HCT116 (cell line): ENCODE results near the gene HBE1.

Source experiments
- CBX3 ChIP-seq: IDR thresholded peaks from 2 replicates; pipeline ENCODE4 v1.6.1; 2012; ENCODE audit warnings: low read depth
- CEBPB ChIP-seq: IDR thresholded peaks from 2 replicates; pipeline ENCODE4 v1.6.1; 2012; ENCODE audit warnings: low read depth
- CTCF ChIP-seq, 3 experiments: fragments of 200-600 bp in 1 of 3; sonication (generic) in 1 of 3; IDR thresholded peaks in 2 of 3; conservative IDR thresholded peaks in 1 of 3; 2 replicates each; pipeline ENCODE4 v1.5.1; 2012 to 2017; ENCODE audit warnings: low read depth in 2 of 3, low read length in 2 of 3, antibody characterized with exemption in 1 of 3, borderline replicate concordance in 1 of 3, control low read depth in 1 of 3, mild to moderate bottlenecking in 1 of 3, mixed read lengths in 1 of 3, mixed run types in 1 of 3, moderate library complexity in 1 of 3; ENCODE audit not compliant: insufficient read depth in 1 of 3
- EZH2 ChIP-seq: fragments of 200-600 bp; sonication (generic); IDR thresholded peaks from 2 replicates; pipeline ENCODE4 v1.6.1; 2017; ENCODE audit warnings: antibody characterized with exemption, mixed run types
- EZH2phosphoT487 ChIP-seq: fragments of 200-600 bp; IDR thresholded peaks from 2 replicates; pipeline ENCODE4 v1.6.1; 2018; ENCODE audit warnings: antibody characterized with exemption, borderline replicate concordance
- JUND ChIP-seq: IDR thresholded peaks from 2 replicates; pipeline ENCODE4 v1.6.1; 2012
- MAX ChIP-seq: IDR thresholded peaks from 2 replicates; pipeline ENCODE4 v1.6.1; 2012
- POLR2A ChIP-seq: IDR thresholded peaks from 2 replicates; pipeline ENCODE4 v1.7.0; 2011; ENCODE audit warnings: borderline replicate concordance; ENCODE audit not compliant: insufficient read depth, insufficient read length; ENCODE audit errors: extremely low read depth
- POLR2AphosphoS5 ChIP-seq: IDR thresholded peaks from 2 replicates; pipeline ENCODE4 v1.6.1; 2011; ENCODE audit warnings: mild to moderate bottlenecking, low read depth, low read length, moderate library complexity
- REST ChIP-seq: IDR thresholded peaks from 2 replicates; pipeline ENCODE4 v1.6.1; 2012; ENCODE audit warnings: low read depth
- SP1 ChIP-seq: IDR thresholded peaks from 2 replicates; pipeline ENCODE4 v1.6.1; 2012; ENCODE audit warnings: low read depth
- TCF7L2 ChIP-seq: IDR thresholded peaks from 2 replicates; pipeline ENCODE4 v1.7.0; 2011; ENCODE audit warnings: borderline replicate concordance, inconsistent platforms; ENCODE audit not compliant: insufficient read depth, insufficient read length; ENCODE audit errors: extremely low read depth

- TF ChIP-seq POLR2A (no peak), CTCF (IDR thresholded peaks at IDR 0.05 in 2 of 3, conservative IDR thresholded peaks at IDR 0.05 in 1 of 3; ENCODE audit: borderline replicate concordance in 1 of 3, insufficient read depth in 1 of 3, low read depth in 2 of 3, low read length in 2 of 3) (no peak), JUND (no peak), MAX (no peak), EZH2 (no peak), POLR2AphosphoS5 (no peak), CEBPB (no peak), SP1 (no peak), CBX3 (no peak), TCF7L2 (no peak), EZH2phosphoT487 (no peak), REST (no peak)
Measured at GRCh38 chr11:5277807-5278382, 8.2 kb upstream of the HBE1 start.
